Naive B cell (primary cell): ENCODE data around the gene SLC23A2. TPM values are rescaled to one million over a fixed set of nuclear protein-coding genes. Genes with fewer than 3 reads are reported as not detected.

Source experiments
- ATAC-seq, 2 donors: fragments of 150-1000 bp; cut with Tn5 transposase; 2 replicates each; pipeline ENCODE4 v1.10.0; 2021; ENCODE audit warnings: low read depth in 2 of 2, mild to moderate bottlenecking in 2 of 2, moderate library complexity in 2 of 2
- DNase-seq: peaks from one replicate; pipeline ENCODE4 v3.0.0; 2022
- H3K27ac Mint-ChIP-seq, 6 donors: one replicate each; pipeline ENCODE4 v1.8.0; 2020 to 2022; ENCODE audit warnings: mild to moderate bottlenecking in 6 of 6, mixed read lengths in 6 of 6, moderate library complexity in 5 of 6, inconsistent platforms in 2 of 6
- H3K27me3 Mint-ChIP-seq, 3 donors: one replicate each; pipeline ENCODE4 v1.8.0; 2021 to 2022; ENCODE audit warnings: mixed read lengths in 3 of 3, mild to moderate bottlenecking in 1 of 3
- H3K36me3 Mint-ChIP-seq, 2 donors: one replicate each; pipeline ENCODE4 v1.8.0; 2020 to 2022; ENCODE audit warnings: mixed read lengths in 2 of 2, inconsistent platforms in 1 of 2, mild to moderate bottlenecking in 1 of 2
- H3K4me1 Mint-ChIP-seq, 3 donors: one replicate each; pipeline ENCODE4 v1.8.0; 2020 to 2022; ENCODE audit warnings: mixed read lengths in 3 of 3, inconsistent platforms in 1 of 3, mild to moderate bottlenecking in 1 of 3, moderate library complexity in 1 of 3
- H3K4me3 Mint-ChIP-seq, 8 donors: one replicate each; pipeline ENCODE4 v1.8.0; 2020 to 2022; ENCODE audit warnings: mild to moderate bottlenecking in 8 of 8, mixed read lengths in 8 of 8, moderate library complexity in 8 of 8, inconsistent platforms in 2 of 8
- H3K9me3 Mint-ChIP-seq, 7 donors: one replicate each; pipeline ENCODE4 v1.8.0; 2020 to 2022; ENCODE audit warnings: mixed read lengths in 7 of 7, mild to moderate bottlenecking in 5 of 7, inconsistent platforms in 2 of 7, moderate library complexity in 1 of 7
- polyA plus RNA-seq, 6 donors: library from polyadenylated mRNA; unstranded; fragments of 300-500 nt; fragmentation: Illumina TruSeq; gene quantifications; one replicate each; pipeline ENCODE4 v1.2.3, GENCODE V29; 2021; ENCODE audit warnings: low read depth in 6 of 6

Gene SLC23A2
- polyA plus RNA-seq, 6 donors from 2014 or later: 5.0 to 10.8 (median 7.1) TPM

- ATAC-seq (no peak), DNase-seq (no peak)
- H3K36me3 Mint-ChIP-seq: peaks cover 0 to 10% of the 10 kb centered on the region in 2 donors
- H3K27ac Mint-ChIP-seq: peak overlapping the region in 3 of 6 donors; percentile 48 to 95 (median 51)
- no peak overlapping the region for H3K4me3 Mint-ChIP-seq
- H3K4me1 Mint-ChIP-seq: peaks cover 43 to 60% (median 48%) of the 10 kb centered on the region in 3 donors
- no peaks in the 10 kb centered on the region for H3K9me3 Mint-ChIP-seq
- H3K27me3 Mint-ChIP-seq: no peaks in the 10 kb centered on the region
These were observed 50.0 kb downstream of the SLC23A2 start for GRCh38 chr20:4951299-4951698.

GRCh38 chr20:4950841-4951240 lies 50.5 kb downstream of the SLC23A2 start:
- Mint-ChIP-seq H3K36me3 (peaks cover 0 to 10% of the 10 kb centered on the region in 2 donors), H3K27me3 (no peaks in the 10 kb centered on the region), H3K4me3 (no peak overlapping the region), H3K9me3 (no peaks in the 10 kb centered on the region), H3K4me1 (peaks cover 43 to 62% (median 52%) of the 10 kb centered on the region in 3 donors), H3K27ac (peak overlapping the region in 3 of 6 donors; percentile 20 to 51 (median 48))
- ATAC-seq: no peak
- DNase-seq: no peak

- peaks cover 43 to 65% (median 56%) of the 10 kb centered on the region in 3 donors for H3K4me1 Mint-ChIP-seq
- no peaks in the 10 kb centered on the region for H3K27me3 Mint-ChIP-seq
- ATAC-seq (no peak), DNase-seq (no peak)
- H3K4me3 Mint-ChIP-seq: no peak overlapping the region
- H3K27ac Mint-ChIP-seq: peak overlapping the region in 5 of 6 donors; percentile 4 to 82 (median 48)
- H3K9me3 Mint-ChIP-seq: no peaks in the 10 kb centered on the region
- peaks cover 0 to 10% of the 10 kb centered on the region in 2 donors for H3K36me3 Mint-ChIP-seq
These were observed 50.9 kb downstream of the SLC23A2 start for GRCh38 chr20:4950437-4950836.

- ATAC-seq (peak; percentile 65 to 74), DNase-seq (no peak)
- H3K4me1 Mint-ChIP-seq: peaks cover 48 to 68% (median 58%) of the 10 kb centered on the region in 3 donors
- peaks cover 0 to 10% of the 10 kb centered on the region in 2 donors for H3K36me3 Mint-ChIP-seq
- no peaks in the 10 kb centered on the region for H3K9me3 Mint-ChIP-seq
- peak overlapping the region in 5 of 8 donors; percentile 45 to 78 (median 70) for H3K4me3 Mint-ChIP-seq
- H3K27me3 Mint-ChIP-seq: no peaks in the 10 kb centered on the region
- H3K27ac Mint-ChIP-seq: peak overlapping the region in 5 of 6 donors; percentile 1 to 82 (median 58)
These were observed 51.5 kb downstream of the SLC23A2 start for GRCh38 chr20:4949833-4950178.

GRCh38 chr20:4947817-4948559 lies 53.3 kb downstream of the SLC23A2 start:
- no peak for DNase-seq
- H3K4me1 Mint-ChIP-seq: peaks cover 50 to 71% (median 65%) of the 10 kb centered on the region in 3 donors
- no peaks in the 10 kb centered on the region for H3K9me3 Mint-ChIP-seq
- no peak for ATAC-seq
- H3K36me3 Mint-ChIP-seq: peaks cover 0 to 10% of the 10 kb centered on the region in 2 donors
- no peaks in the 10 kb centered on the region for H3K27me3 Mint-ChIP-seq
- peak overlapping the region in 5 of 8 donors; percentile 6 to 71 (median 48) for H3K4me3 Mint-ChIP-seq
- H3K27ac Mint-ChIP-seq: peak overlapping the region in 2 of 6 donors; percentile 55 to 56

GRCh38 chr20:4946986-4947385 lies 54.3 kb downstream of the SLC23A2 start:
- Mint-ChIP-seq H3K9me3 (no peaks in the 10 kb centered on the region), H3K27ac (peak overlapping the region in 5 of 6 donors; percentile 53 to 96 (median 82)), H3K27me3 (no peaks in the 10 kb centered on the region), H3K4me1 (peaks cover 60 to 81% (median 75%) of the 10 kb centered on the region in 3 donors), H3K4me3 (peak overlapping the region; percentile 19 to 88 (median 70)), H3K36me3 (peaks cover 0 to 5% of the 10 kb centered on the region in 2 donors)
- ATAC-seq (peak; percentile 70 to 72), DNase-seq (peak; percentile 28)

GRCh38 chr20:4946585-4946984 lies 54.7 kb downstream of the SLC23A2 start:
- Mint-ChIP-seq H3K27ac (peak overlapping the region in 4 of 6 donors; percentile 15 to 90 (median 50)), H3K36me3 (peaks cover 0 to 5% of the 10 kb centered on the region in 2 donors), H3K4me1 (peaks cover 63 to 85% (median 79%) of the 10 kb centered on the region in 3 donors), H3K9me3 (no peaks in the 10 kb centered on the region), H3K27me3 (no peaks in the 10 kb centered on the region), H3K4me3 (peak overlapping the region in 3 of 8 donors; percentile 70 to 88 (median 71))
- no peak for ATAC-seq
- DNase-seq: no peak

GRCh38 chr20:4944518-4945313 lies 56.6 kb downstream of the SLC23A2 start:
- H3K4me1 Mint-ChIP-seq: peaks cover 53 to 84% (median 79%) of the 10 kb centered on the region in 3 donors
- H3K27ac Mint-ChIP-seq: peak overlapping the region in 2 of 6 donors; percentile 15 to 21
- no peaks in the 10 kb centered on the region for H3K9me3 Mint-ChIP-seq
- H3K27me3 Mint-ChIP-seq: no peaks in the 10 kb centered on the region
- H3K4me3 Mint-ChIP-seq: peak overlapping the region in 1 of 8 donors; percentile 15
- no peak for ATAC-seq
- H3K36me3 Mint-ChIP-seq: no peaks in the 10 kb centered on the region
- no peak for DNase-seq

- Mint-ChIP-seq H3K27ac (peak overlapping the region; percentile 18 to 90 (median 52)), H3K27me3 (no peaks in the 10 kb centered on the region), H3K9me3 (no peaks in the 10 kb centered on the region), H3K36me3 (no peaks in the 10 kb centered on the region), H3K4me1 (peaks cover 34 to 65% (median 57%) of the 10 kb centered on the region in 3 donors), H3K4me3 (peak overlapping the region in 6 of 8 donors; percentile 14 to 67 (median 37))
- peak; percentile 46 to 68 for ATAC-seq
- DNase-seq: peak; percentile 24
These were observed 59.0 kb downstream of the SLC23A2 start for GRCh38 chr20:4942331-4942730.

- Mint-ChIP-seq H3K4me1 (peaks cover 26 to 48% (median 33%) of the 10 kb centered on the region in 3 donors), H3K9me3 (no peaks in the 10 kb centered on the region), H3K36me3 (peaks cover 0 to 11% of the 10 kb centered on the region in 2 donors), H3K4me3 (no peak overlapping the region), H3K27ac (peak overlapping the region in 3 of 6 donors; percentile 18 to 71 (median 44)), H3K27me3 (no peaks in the 10 kb centered on the region)
- DNase-seq: no peak
- ATAC-seq: no peak
These were observed 63.6 kb downstream of the SLC23A2 start for GRCh38 chr20:4937407-4938319.

GRCh38 chr20:4936851-4937406 lies 64.4 kb downstream of the SLC23A2 start:
- H3K4me3 Mint-ChIP-seq: no peak overlapping the region
- ATAC-seq (no peak), DNase-seq (no peak)
- H3K27ac Mint-ChIP-seq: peak overlapping the region in 2 of 6 donors; percentile 24 to 71
- H3K36me3 Mint-ChIP-seq: peaks cover 0 to 11% of the 10 kb centered on the region in 2 donors
- no peaks in the 10 kb centered on the region for H3K27me3 Mint-ChIP-seq
- no peaks in the 10 kb centered on the region for H3K9me3 Mint-ChIP-seq
- peaks cover 18 to 40% (median 25%) of the 10 kb centered on the region in 3 donors for H3K4me1 Mint-ChIP-seq

- DNase-seq (no peak), ATAC-seq (no peak)
- Mint-ChIP-seq H3K4me1 (peaks cover 16 to 35% (median 20%) of the 10 kb centered on the region in 3 donors), H3K27ac (peak overlapping the region in 3 of 6 donors; percentile 24 to 71 (median 52)), H3K27me3 (no peaks in the 10 kb centered on the region), H3K36me3 (peaks cover 0 to 11% of the 10 kb centered on the region in 2 donors), H3K4me3 (no peak overlapping the region), H3K9me3 (no peaks in the 10 kb centered on the region)
These were observed 64.9 kb downstream of the SLC23A2 start for GRCh38 chr20:4936392-4936850.
